GM23338 (cell line): Measurements from ENCODE around the gene KIAA1671. TPM values are rescaled to one million over a fixed set of nuclear protein-coding genes. Genes with fewer than 3 reads are reported as not detected.

Experiments
- ATAC-seq: fragments of 200-7000 bp; cut with Tn5 transposase; 3 replicates; pipeline ENCODE4 v1.9.1; 2020
- DNase-seq: peaks from one replicate; pipeline ENCODE4 v3.0.0-alpha.2; 2015; ENCODE audit warnings: low spot score
- H2AFZ ChIP-seq: fragments of 200-600 bp; sonication (generic); 2 replicates; pipeline ENCODE4 v1.8.0; 2016; ENCODE audit warnings: antibody characterized with exemption, mild to moderate bottlenecking, moderate library complexity
- H3F3A ChIP-seq: fragments of 200-600 bp; sonication (generic); replicated peaks from 2 replicates; pipeline ENCODE4 v1.8.0; 2017; ENCODE audit warnings: antibody characterized with exemption, mixed run types, low read depth
- H3K27ac ChIP-seq: fragments of 200-600 bp; sonication (generic); 2 replicates; pipeline ENCODE4 v1.6.1; 2016; ENCODE audit warnings: low read depth
- H3K27me3 ChIP-seq: fragments of 200-600 bp; sonication (generic); 2 replicates; pipeline ENCODE4 v1.8.0; 2016; ENCODE audit warnings: mild to moderate bottlenecking, mixed run types, moderate library complexity; ENCODE audit not compliant: insufficient read depth
- H3K36me3 ChIP-seq: fragments of 200-600 bp; sonication (generic); 2 replicates; pipeline ENCODE4 v1.8.0; 2016; ENCODE audit warnings: mild to moderate bottlenecking; ENCODE audit not compliant: insufficient read depth
- H3K4me1 ChIP-seq: fragments of 200-600 bp; sonication (generic); 2 replicates; pipeline ENCODE4 v1.8.0; 2016; ENCODE audit warnings: mild to moderate bottlenecking, moderate library complexity; ENCODE audit not compliant: insufficient read depth
- H3K4me2 ChIP-seq: fragments of 200-600 bp; sonication (generic); 2 replicates; pipeline ENCODE4 v1.7.1; 2017; ENCODE audit warnings: mixed run types
- H3K4me3 ChIP-seq: fragments of 200-600 bp; sonication (generic); 2 replicates; pipeline ENCODE4 v1.6.1; 2016; ENCODE audit warnings: mixed run types
- H3K79me2 ChIP-seq: fragments of 200-600 bp; sonication (generic); replicated peaks from 2 replicates; pipeline ENCODE4 v1.8.0; 2017; ENCODE audit warnings: mild to moderate bottlenecking; ENCODE audit not compliant: insufficient read depth
- H3K9me2 ChIP-seq: fragments of 200-600 bp; sonication (generic); 2 replicates; pipeline ENCODE4 v1.8.0; 2017; ENCODE audit not compliant: insufficient read depth
- H4K20me1 ChIP-seq: fragments of 200-600 bp; sonication (generic); replicated peaks from 2 replicates; pipeline ENCODE4 v1.8.0; 2017; ENCODE audit warnings: mild to moderate bottlenecking; ENCODE audit not compliant: insufficient read depth
- H3K27ac Mint-ChIP-seq: 2 replicates; pipeline ENCODE4 v1.8.0; 2020; ENCODE audit warnings: inconsistent platforms, mild to moderate bottlenecking, moderate library complexity, mixed read lengths
- H3K27me3 Mint-ChIP-seq: 3 replicates; pipeline ENCODE4 v1.8.0; 2022; ENCODE audit warnings: low read depth, mild to moderate bottlenecking, moderate library complexity, mixed read lengths, inconsistent platforms; ENCODE audit not compliant: insufficient read depth, poor library complexity
- H3K36me3 Mint-ChIP-seq: 3 replicates; pipeline ENCODE4 v1.8.0; 2021; ENCODE audit warnings: low read depth, mild to moderate bottlenecking, inconsistent platforms, moderate library complexity, mixed read lengths
- H3K4me1 Mint-ChIP-seq: 3 replicates; pipeline ENCODE4 v1.8.0; 2020; ENCODE audit warnings: mild to moderate bottlenecking, inconsistent platforms, mixed read lengths
- H3K4me3 Mint-ChIP-seq: 3 replicates; pipeline ENCODE4 v1.8.0; 2021; ENCODE audit warnings: moderate library complexity, mild to moderate bottlenecking, inconsistent platforms, mixed read lengths
- H3K9me3 Mint-ChIP-seq: 3 replicates; pipeline ENCODE4 v1.8.0; 2020; ENCODE audit warnings: moderate library complexity, mild to moderate bottlenecking, inconsistent platforms, mixed read lengths
- EZH2phosphoT487 ChIP-seq: fragments of 200-600 bp; sonication (generic); IDR thresholded peaks from one replicate; pipeline ENCODE4 v1.8.1; 2018; ENCODE audit warnings: antibody characterized with exemption; ENCODE audit not compliant: unreplicated experiment
- JUNB ChIP-seq: IDR thresholded peaks from one replicate; pipeline ENCODE4 v1.6.1; 2016; ENCODE audit warnings: antibody characterized with exemption; ENCODE audit not compliant: unreplicated experiment
- NANOG ChIP-seq: IDR thresholded peaks from 2 replicates; pipeline ENCODE4 v1.6.1; 2016; ENCODE audit warnings: antibody characterized with exemption, borderline replicate concordance
- STAT1 ChIP-seq: IDR thresholded peaks from one replicate; pipeline ENCODE4 v1.6.1; 2016; ENCODE audit warnings: antibody characterized with exemption; ENCODE audit not compliant: unreplicated experiment
- polyA plus RNA-seq: library from polyadenylated mRNA; unstranded; fragments of >200 nt; fragmentation: Nextera tagmentation; extraction: Ambion mirVana; gene quantifications from 2 replicates; pipeline ENCODE4 v1.2.1, GENCODE V29; 2016
- total RNA-seq: library from RNA; depleted of rRNA; stranded (reverse); fragments of >200 nt; shearing (Covaris generic); gene quantifications from 2 replicates; pipeline ENCODE4 v1.2.3, GENCODE V29; 2014
- TF ChIP-seq, protein P1 (sequence below): fragments of 250-450 bp; sonication (Bioruptor Pico); IDR thresholded peaks from 2 replicates; pipeline ENCODE4 v1.5.0; 2020; ENCODE audit warnings: mild to moderate bottlenecking, moderate library complexity
- TF ChIP-seq, protein P2 (sequence below), 2 experiments: fragments of 200-600 bp in 1 of 2; sonication (generic) in 1 of 2; conservative IDR thresholded peaks; 2 replicates each; pipeline versions ENCODE4 v1.5.1 to v1.6.1; 2016 to 2017; ENCODE audit warnings: antibody characterized with exemption in 2 of 2, low read depth in 2 of 2, mild to moderate bottlenecking in 2 of 2, moderate library complexity in 1 of 2
- TF ChIP-seq, protein P3 (sequence below): IDR thresholded peaks from one replicate; pipeline ENCODE4 v1.6.1; 2018; ENCODE audit warnings: antibody characterized with exemption; ENCODE audit not compliant: unreplicated experiment

The KIAA1671 gene
- total and polyA plus RNA-seq, 2 experiments from 2014 or later, result 6.1 to 27.2 TPM

DNA sequence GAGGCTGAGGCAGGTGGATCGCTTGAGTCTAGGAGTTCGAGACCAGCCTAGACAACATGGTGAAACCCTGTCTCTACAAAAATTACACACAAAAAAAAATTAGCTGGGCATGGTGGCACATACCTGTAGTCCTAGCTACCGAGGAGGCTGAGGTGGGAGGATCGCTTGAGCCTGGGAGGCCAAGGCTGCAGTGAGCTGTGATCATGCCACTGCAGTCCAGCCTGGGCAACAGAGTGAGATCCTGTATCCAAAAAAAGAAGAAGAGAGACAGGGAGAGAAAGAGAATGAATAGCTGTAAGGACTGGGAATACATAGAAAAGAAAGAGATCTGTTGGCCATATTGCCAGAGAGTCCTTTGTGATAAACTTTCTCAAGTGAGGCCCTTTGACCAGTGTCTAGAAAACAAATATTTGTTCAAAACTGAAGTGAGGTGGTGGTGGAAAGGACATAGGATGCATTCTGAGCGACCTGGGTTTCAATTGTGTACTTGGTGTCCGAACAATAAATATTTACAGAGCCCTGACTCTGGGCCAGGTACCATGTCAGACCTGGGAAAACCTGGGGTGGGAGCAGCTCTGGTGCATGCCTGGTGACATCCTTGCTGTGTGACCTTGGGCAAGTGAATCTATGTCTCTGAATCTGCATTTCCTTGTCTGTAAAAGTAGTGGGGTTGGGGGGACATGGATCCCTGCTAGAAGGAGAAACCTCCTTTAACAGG is 157.5 kb downstream of the KIAA1671 start (continued):
- TF ChIP-seq, protein P1, sequence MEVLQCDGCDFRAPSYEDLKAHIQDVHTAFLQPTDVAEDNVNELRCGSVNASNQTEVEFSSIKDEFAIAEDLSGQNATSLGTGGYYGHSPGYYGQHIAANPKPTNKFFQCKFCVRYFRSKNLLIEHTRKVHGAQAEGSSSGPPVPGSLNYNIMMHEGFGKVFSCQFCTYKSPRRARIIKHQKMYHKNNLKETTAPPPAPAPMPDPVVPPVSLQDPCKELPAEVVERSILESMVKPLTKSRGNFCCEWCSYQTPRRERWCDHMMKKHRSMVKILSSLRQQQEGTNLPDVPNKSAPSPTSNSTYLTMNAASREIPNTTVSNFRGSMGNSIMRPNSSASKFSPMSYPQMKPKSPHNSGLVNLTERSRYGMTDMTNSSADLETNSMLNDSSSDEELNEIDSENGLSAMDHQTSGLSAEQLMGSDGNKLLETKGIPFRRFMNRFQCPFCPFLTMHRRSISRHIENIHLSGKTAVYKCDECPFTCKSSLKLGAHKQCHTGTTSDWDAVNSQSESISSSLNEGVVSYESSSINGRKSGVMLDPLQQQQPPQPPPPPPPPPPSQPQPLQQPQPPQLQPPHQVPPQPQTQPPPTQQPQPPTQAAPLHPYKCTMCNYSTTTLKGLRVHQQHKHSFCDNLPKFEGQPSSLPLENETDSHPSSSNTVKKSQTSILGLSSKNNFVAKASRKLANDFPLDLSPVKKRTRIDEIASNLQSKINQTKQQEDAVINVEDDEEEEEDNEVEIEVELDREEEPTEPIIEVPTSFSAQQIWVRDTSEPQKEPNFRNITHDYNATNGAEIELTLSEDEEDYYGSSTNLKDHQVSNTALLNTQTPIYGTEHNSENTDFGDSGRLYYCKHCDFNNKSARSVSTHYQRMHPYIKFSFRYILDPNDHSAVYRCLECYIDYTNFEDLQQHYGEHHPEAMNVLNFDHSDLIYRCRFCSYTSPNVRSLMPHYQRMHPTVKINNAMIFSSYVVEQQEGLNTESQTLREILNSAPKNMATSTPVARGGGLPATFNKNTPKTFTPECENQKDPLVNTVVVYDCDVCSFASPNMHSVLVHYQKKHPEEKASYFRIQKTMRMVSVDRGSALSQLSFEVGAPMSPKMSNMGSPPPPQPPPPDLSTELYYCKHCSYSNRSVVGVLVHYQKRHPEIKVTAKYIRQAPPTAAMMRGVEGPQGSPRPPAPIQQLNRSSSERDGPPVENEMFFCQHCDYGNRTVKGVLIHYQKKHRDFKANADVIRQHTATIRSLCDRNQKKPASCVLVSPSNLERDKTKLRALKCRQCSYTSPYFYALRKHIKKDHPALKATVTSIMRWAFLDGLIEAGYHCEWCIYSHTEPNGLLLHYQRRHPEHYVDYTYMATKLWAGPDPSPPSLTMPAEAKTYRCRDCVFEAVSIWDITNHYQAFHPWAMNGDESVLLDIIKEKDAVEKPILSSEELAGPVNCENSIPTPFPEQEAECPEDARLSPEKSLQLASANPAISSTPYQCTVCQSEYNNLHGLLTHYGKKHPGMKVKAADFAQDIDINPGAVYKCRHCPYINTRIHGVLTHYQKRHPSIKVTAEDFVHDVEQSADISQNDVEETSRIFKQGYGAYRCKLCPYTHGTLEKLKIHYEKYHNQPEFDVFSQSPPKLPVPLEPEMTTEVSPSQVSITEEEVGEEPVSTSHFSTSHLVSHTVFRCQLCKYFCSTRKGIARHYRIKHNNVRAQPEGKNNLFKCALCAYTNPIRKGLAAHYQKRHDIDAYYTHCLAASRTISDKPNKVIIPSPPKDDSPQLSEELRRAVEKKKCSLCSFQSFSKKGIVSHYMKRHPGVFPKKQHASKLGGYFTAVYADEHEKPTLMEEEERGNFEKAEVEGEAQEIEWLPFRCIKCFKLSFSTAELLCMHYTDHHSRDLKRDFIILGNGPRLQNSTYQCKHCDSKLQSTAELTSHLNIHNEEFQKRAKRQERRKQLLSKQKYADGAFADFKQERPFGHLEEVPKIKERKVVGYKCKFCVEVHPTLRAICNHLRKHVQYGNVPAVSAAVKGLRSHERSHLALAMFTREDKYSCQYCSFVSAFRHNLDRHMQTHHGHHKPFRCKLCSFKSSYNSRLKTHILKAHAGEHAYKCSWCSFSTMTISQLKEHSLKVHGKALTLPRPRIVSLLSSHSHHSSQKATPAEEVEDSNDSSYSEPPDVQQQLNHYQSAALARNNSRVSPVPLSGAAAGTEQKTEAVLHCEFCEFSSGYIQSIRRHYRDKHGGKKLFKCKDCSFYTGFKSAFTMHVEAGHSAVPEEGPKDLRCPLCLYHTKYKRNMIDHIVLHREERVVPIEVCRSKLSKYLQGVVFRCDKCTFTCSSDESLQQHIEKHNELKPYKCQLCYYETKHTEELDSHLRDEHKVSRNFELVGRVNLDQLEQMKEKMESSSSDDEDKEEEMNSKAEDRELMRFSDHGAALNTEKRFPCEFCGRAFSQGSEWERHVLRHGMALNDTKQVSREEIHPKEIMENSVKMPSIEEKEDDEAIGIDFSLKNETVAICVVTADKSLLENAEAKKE (CRISPR knock-in tag), result no peak
- TF ChIP-seq, protein P2, sequence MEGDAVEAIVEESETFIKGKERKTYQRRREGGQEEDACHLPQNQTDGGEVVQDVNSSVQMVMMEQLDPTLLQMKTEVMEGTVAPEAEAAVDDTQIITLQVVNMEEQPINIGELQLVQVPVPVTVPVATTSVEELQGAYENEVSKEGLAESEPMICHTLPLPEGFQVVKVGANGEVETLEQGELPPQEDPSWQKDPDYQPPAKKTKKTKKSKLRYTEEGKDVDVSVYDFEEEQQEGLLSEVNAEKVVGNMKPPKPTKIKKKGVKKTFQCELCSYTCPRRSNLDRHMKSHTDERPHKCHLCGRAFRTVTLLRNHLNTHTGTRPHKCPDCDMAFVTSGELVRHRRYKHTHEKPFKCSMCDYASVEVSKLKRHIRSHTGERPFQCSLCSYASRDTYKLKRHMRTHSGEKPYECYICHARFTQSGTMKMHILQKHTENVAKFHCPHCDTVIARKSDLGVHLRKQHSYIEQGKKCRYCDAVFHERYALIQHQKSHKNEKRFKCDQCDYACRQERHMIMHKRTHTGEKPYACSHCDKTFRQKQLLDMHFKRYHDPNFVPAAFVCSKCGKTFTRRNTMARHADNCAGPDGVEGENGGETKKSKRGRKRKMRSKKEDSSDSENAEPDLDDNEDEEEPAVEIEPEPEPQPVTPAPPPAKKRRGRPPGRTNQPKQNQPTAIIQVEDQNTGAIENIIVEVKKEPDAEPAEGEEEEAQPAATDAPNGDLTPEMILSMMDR (conservative IDR thresholded peaks at IDR 0.05; ENCODE audit: low read depth in 2 of 2), result no peak
- TF ChIP-seq NANOG, result no peak
- TF ChIP-seq STAT1, result no peak
- TF ChIP-seq EZH2phosphoT487, result no peak

DNA sequence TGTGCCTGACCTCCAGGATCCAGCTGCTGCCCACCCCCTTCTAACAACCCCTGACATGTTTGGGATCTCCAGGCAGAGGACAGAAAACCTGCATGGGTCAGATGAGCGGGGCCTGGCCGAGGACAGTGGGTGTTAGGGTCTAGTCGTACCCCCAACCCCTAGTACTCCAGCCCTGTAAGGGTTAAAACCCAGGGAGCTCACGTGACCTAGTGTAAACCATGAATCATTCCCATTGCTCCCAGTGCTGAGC is 158.0 kb downstream of the KIAA1671 start:
- H3K9me2 ChIP-seq, result no peaks in the 10 kb centered on the region
- H3K4me1 ChIP-seq, result peaks cover 21% of the 10 kb centered on the region
- H3K4me1 Mint-ChIP-seq, result peaks cover 32% of the 10 kb centered on the region

More for the DNA sequence above, 158.0 kb downstream of the KIAA1671 start:
- DNase-seq (no peak), ATAC-seq (no peak)
- Histone ChIP-seq H3K27me3 (no peaks in the 10 kb centered on the region), H3K4me2 (peak overlapping the region; percentile 95), H2AFZ (no peak overlapping the region), H3K36me3 (no peaks in the 10 kb centered on the region), H3K79me2 (no peaks in the 10 kb centered on the region), H4K20me1 (no peaks in the 10 kb centered on the region; the same call in 1 of the 2 replicates), H3F3A (peaks cover 2% of the 10 kb centered on the region; the same call in 1 of the 2 replicates), H3K4me3 (peak overlapping the region; percentile 86), H3K27ac (peak overlapping the region; percentile 94)
- peak overlapping the region; percentile 91 for H3K27ac Mint-ChIP-seq
- H3K9me3 Mint-ChIP-seq, result no peaks in the 10 kb centered on the region; the same call in 2 of the 3 replicates
- H3K27me3 Mint-ChIP-seq, result peaks cover 4% of the 10 kb centered on the region
- H3K36me3 Mint-ChIP-seq, result no peaks in the 10 kb centered on the region
- peak overlapping the region; percentile 80 for H3K4me3 Mint-ChIP-seq
- TF ChIP-seq JUNB (no peak), STAT1 (no peak)
- TF ChIP-seq, protein P3, sequence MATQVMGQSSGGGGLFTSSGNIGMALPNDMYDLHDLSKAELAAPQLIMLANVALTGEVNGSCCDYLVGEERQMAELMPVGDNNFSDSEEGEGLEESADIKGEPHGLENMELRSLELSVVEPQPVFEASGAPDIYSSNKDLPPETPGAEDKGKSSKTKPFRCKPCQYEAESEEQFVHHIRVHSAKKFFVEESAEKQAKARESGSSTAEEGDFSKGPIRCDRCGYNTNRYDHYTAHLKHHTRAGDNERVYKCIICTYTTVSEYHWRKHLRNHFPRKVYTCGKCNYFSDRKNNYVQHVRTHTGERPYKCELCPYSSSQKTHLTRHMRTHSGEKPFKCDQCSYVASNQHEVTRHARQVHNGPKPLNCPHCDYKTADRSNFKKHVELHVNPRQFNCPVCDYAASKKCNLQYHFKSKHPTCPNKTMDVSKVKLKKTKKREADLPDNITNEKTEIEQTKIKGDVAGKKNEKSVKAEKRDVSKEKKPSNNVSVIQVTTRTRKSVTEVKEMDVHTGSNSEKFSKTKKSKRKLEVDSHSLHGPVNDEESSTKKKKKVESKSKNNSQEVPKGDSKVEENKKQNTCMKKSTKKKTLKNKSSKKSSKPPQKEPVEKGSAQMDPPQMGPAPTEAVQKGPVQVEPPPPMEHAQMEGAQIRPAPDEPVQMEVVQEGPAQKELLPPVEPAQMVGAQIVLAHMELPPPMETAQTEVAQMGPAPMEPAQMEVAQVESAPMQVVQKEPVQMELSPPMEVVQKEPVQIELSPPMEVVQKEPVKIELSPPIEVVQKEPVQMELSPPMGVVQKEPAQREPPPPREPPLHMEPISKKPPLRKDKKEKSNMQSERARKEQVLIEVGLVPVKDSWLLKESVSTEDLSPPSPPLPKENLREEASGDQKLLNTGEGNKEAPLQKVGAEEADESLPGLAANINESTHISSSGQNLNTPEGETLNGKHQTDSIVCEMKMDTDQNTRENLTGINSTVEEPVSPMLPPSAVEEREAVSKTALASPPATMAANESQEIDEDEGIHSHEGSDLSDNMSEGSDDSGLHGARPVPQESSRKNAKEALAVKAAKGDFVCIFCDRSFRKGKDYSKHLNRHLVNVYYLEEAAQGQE, result no peak
